Testis (tissue), 2 donors: ENCODE measurements around the gene SMIM11.

ENCODE experiments used
- POLR2A ChIP-seq: fragments of 450-650 bp; IDR thresholded peaks from one replicate; pipeline ENCODE4 v1.6.1; 2017; ENCODE audit warnings: antibody characterized with exemption, mild to moderate bottlenecking, moderate library complexity
- TF ChIP-seq, protein P1 (sequence below), 3 experiments: fragments of 450-650 bp in 2 of 3; fragments of 200-600 bp in 1 of 3; sonication (generic) in 1 of 3; IDR thresholded peaks; one replicate each; pipeline ENCODE4 v1.5.1; 2016 to 2019; ENCODE audit warnings: antibody characterized with exemption in 3 of 3, mild to moderate bottlenecking in 2 of 3, moderate library complexity in 1 of 3

- TF ChIP-seq, protein P1, sequence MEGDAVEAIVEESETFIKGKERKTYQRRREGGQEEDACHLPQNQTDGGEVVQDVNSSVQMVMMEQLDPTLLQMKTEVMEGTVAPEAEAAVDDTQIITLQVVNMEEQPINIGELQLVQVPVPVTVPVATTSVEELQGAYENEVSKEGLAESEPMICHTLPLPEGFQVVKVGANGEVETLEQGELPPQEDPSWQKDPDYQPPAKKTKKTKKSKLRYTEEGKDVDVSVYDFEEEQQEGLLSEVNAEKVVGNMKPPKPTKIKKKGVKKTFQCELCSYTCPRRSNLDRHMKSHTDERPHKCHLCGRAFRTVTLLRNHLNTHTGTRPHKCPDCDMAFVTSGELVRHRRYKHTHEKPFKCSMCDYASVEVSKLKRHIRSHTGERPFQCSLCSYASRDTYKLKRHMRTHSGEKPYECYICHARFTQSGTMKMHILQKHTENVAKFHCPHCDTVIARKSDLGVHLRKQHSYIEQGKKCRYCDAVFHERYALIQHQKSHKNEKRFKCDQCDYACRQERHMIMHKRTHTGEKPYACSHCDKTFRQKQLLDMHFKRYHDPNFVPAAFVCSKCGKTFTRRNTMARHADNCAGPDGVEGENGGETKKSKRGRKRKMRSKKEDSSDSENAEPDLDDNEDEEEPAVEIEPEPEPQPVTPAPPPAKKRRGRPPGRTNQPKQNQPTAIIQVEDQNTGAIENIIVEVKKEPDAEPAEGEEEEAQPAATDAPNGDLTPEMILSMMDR (IDR thresholded peaks at IDR 0.05), result peak in 2 of 3 experiments; percentile 41 to 58
- TF ChIP-seq POLR2A, result no peak
Measured at GRCh38 chr21:34367320-34367935, 7.9 kb upstream of the SMIM11 start.
